Esophagus mucosa (tissue), 1 donor: Measurements from ENCODE around the gene MRPS15. TPM values are rescaled to one million over a fixed set of nuclear protein-coding genes. Genes with fewer than 3 reads are reported as not detected.

Experiments
- ATAC-seq: fragments of 200-7000 bp; cut with Tn5 transposase; one replicate; pipeline ENCODE4 v1.9.1; 2020
- total RNA-seq: library from RNA; stranded (reverse); gene quantifications from one replicate; pipeline ENCODE4 v1.2.4, GENCODE V29; 2023
- donor health status: DM: yes; HTN: yes; CAD: no.

The MRPS15 gene
- total RNA-seq, 1 donor from 2014 or later, result 89.4 TPM

DNA sequence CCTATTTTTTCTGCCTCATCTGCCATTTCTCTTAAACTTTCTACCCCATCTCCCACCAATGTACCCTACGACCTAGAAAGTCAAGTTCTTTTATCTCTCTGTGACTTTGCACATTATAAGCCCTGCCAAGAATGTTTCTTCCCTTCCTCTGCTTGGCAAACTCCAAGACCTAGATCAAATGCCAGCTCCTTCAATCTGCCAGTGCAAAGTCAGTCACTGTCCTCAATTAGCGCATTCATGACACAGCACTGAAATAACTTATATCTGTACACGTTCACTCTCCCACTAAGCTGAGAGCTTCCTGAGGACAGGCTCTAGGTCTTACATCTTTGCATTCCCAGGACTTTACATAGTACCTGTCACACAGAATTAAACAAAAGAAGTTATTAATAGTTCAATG lies 45.0 kb downstream of the MRPS15 start:
- no peak for ATAC-seq

DNA sequence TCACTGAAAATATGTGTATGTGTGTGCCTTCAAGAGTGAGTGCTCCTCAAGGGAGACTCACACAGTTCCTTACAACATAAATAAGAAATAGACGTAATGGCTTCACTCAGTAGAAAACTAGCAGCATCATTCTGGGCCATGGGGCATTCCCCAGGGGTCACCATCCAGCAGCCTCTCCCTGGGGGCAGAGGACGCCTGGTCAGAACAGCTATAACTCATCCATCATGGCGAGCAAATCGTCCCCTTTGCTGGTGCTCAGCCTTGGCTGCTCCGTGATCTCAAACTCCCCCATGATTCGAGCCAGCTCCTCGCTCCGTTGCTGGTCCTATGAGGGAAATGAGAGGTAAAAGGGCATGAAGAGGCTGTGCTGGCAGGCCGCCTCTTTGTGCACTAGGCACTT lies 46.3 kb downstream of the MRPS15 start:
- ATAC-seq, result no peak

DNA sequence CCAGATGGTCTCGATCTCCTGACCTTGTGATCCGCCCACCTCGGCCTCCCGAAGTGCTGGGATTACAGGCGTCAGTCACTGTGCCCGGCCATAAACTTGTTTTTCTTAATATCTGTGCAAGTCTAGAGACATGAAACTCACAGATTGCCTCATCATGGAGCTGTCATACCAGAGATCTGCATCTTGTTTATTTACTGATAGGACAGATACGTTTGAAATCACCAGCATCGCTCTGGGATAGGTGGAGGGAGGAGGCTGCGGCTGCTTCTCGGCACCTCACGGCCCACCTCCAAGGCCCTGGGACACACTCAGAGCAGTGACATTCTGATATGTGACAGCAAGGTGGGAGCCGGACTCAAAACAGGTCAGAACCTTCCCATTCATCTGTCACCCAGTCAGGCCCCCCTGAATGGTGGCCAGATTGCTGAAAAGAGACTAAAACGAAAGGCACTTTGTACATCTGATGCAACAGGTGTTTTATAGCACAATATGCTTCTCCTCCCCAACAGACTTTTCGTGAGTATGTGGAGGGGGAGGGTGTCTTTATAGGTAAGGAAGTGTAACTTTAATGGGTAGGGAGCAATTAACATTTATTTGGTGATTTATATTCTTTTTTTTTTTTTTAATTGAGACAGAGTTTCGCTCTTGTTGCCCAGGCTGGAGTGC lies 48.4 kb downstream of the MRPS15 start:
- ATAC-seq, result no peak

DNA sequence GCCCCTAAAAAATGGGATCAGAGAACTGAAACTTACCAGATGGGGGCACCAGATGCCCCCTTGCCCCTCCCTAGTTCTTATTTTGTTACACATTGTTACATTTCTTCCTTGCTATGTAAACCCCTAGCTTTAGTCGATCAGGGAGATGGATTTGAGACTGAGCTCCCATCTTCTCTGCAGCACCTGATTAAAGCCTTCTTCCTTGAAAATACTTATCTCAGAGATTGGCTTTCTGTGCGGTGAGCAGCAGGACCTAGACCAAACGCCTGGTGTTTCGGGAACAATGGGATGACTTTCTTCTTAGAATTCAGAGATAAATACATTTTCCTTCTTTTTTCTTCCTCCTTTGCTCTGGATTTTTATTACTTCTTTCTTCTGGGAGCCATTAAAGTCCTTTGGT lies 49.8 kb downstream of the MRPS15 start:
- no peak for ATAC-seq

DNA sequence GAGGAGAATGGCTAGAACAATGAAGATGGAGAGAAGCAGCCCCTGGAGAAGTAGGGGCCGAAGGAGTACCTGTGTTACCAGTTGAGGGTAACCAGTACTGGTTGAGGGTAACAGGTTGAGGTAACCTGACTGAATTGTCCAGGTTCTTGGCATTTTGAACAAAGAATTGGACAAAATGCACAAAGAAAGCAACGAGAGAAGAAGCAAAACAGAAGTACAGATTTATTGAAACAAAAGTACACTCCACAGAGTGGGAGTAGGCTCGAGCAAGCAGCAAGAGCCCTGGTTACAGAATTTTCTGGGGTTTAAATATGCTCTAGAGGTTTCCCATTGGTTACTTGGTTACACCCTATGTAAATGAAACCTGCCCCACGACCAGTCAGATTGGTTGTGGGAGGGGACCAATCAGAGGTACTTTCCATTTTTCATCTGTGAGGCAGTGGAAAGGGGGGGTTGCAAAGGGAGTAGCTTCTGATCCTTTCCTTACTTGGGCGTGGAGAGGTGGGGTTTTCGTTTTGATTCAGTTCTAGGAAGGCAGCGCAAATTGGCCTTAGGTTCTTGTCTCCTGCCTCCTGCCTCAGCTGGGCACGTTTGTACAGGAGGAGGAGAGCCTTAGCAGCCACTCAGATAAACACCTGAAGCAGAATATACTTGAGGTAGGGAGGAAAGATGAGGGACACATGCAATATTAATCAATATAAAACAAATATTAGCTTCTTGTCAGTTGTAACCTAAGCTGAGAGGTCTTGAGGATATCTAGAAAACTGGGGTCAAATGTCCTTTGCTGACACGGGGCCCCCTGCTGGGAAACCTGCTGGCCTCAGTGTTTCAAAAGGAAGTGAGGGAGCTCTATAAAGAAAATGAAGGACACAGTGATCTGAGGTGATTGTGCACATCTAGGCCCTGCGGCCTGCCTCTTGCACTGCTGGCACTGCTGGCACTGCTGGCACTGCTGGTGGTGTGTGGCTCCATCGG lies 52.2 kb downstream of the MRPS15 start:
- peak; percentile 88 for ATAC-seq

DNA sequence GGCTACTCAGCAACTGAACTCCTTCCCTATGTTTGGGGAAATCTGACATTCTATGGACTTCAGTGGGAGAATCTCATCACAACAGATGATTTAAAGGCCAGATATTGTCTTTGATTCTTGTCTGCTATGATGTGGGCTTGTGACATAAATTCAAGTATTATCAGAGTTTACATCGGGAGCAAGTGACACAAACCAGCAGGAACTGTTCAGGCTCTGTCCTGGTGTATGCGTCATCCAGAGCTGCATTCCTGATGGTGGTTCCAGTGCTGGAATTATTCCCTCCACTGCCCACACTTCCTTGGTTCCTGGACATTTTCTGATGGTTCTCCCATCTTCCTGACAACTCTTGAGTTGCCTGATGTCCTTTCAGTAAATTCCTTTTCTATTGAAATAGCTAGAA lies 55.7 kb downstream of the MRPS15 start:
- no peak for ATAC-seq

DNA sequence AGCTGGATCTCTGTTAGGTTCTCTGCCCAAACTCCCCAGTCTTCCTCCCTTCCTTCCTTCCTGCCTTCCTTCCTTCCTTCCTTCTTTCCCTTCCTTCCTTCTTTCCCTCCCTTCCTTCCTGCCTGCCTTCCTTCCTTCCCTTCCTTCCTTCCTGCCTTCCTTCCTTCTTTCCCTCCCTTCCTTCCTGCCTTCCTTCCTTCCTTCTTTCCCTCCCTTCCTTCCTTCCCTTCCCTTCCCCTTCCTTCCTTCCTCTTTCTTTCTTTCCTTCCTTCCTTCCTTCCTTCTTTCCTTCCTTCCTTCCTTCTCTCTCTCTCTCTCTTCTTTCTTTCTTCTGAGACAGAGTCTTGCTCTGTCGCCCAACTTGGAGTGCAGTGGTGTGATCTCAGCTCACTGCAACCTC lies 57.7 kb downstream of the MRPS15 start:
- ATAC-seq, result no peak

Other genes with a start within 250 kb of the MRPS15 start
- gene THRAP3, start 239.9 kb downstream of the MRPS15 start, total RNA-seq, result 72.0 TPM
- gene SH3D21, start 158.0 kb downstream of the MRPS15 start, total RNA-seq, result 9.2 TPM
- gene EVA1B, start 140.7 kb downstream of the MRPS15 start, total RNA-seq, result 3.7 TPM
- 31.8 TPM for gene STK40, start 78.5 kb downstream of the MRPS15 start, total RNA-seq
- 22.7 TPM for gene LSM10, start 66.5 kb downstream of the MRPS15 start, total RNA-seq
- 7.3 TPM for gene OSCP1, start 13.9 kb downstream of the MRPS15 start, total RNA-seq
- gene CSF3R, start 18.5 kb upstream of the MRPS15 start, total RNA-seq, result 3.2 TPM